Measurements from ENCODE around the gene VIT.

Gene VIT

GRCh38 chr2:36711741-36712314 is 15.3 kb downstream of the VIT start:
- H3K36me3 ChIP-seq (ENCODE audit: control insufficient read depth, insufficient read depth, low read length), result no peaks in the 10 kb centered on the region
- peaks cover 4% of the 10 kb centered on the region; the same call in 1 of the 2 replicates for H3K4me1 ChIP-seq (ENCODE audit: control insufficient read depth, insufficient read depth, low read length)
- H3K27ac ChIP-seq (ENCODE audit: low read depth, low read length), result no peak overlapping the region
- H3K4me3 ChIP-seq (ENCODE audit: low read depth, low read length), result no peak overlapping the region
- H3K27me3 ChIP-seq (ENCODE audit: control insufficient read depth, insufficient read depth, low read length), result no peaks in the 10 kb centered on the region
- peaks cover 11% of the 10 kb centered on the region for H3K9me3 ChIP-seq (ENCODE audit: control insufficient read depth, insufficient read depth, low read depth, low read length)
- no peak overlapping the region for H3K9ac ChIP-seq (ENCODE audit: low read length)

DNA sequence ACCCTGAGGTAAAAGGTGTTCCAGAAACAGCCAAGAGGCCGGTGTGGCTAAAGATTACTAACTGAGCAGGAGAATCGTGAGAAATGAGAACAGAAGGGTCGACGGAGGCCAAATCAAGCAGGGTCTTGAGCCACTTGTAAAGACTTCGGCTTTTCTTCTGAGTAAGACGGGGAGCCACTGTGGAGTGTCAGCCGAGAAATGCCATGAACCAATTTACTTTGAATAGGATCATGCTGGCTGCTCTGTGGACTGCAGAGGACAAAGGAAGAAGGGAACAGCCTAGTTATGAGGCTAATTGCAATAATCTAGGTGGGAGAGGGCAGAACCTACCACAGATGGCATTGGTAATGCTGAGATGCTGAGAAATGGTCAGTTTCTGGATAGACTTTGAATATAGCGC is 16.8 kb downstream of the VIT start:
- H3K9ac ChIP-seq (ENCODE audit: low read length), result no peak overlapping the region
- peaks cover 11% of the 10 kb centered on the region for H3K9me3 ChIP-seq (ENCODE audit: control insufficient read depth, insufficient read depth, low read depth, low read length)
- no peaks in the 10 kb centered on the region for H3K36me3 ChIP-seq (ENCODE audit: control insufficient read depth, insufficient read depth, low read length)
- H3K4me1 ChIP-seq (ENCODE audit: control insufficient read depth, insufficient read depth, low read length), result peaks cover 4% of the 10 kb centered on the region; the same call in 1 of the 2 replicates
- no peak overlapping the region for H3K27ac ChIP-seq (ENCODE audit: low read depth, low read length)
- H3K4me3 ChIP-seq (ENCODE audit: low read depth, low read length), result no peak overlapping the region
- no peaks in the 10 kb centered on the region for H3K27me3 ChIP-seq (ENCODE audit: control insufficient read depth, insufficient read depth, low read length)

- peaks cover 12% of the 10 kb centered on the region; the same call in 1 of the 2 replicates for H3K9me3 ChIP-seq (ENCODE audit: control insufficient read depth, insufficient read depth, low read depth, low read length)
- no peak overlapping the region for H3K4me3 ChIP-seq (ENCODE audit: low read depth, low read length)
- no peaks in the 10 kb centered on the region for H3K27me3 ChIP-seq (ENCODE audit: control insufficient read depth, insufficient read depth, low read length)
- H3K27ac ChIP-seq (ENCODE audit: low read depth, low read length), result no peak overlapping the region
- no peak overlapping the region for H3K9ac ChIP-seq (ENCODE audit: low read length)
- no peaks in the 10 kb centered on the region for H3K36me3 ChIP-seq (ENCODE audit: control insufficient read depth, insufficient read depth, low read length)
- peaks cover 4% of the 10 kb centered on the region; the same call in 1 of the 2 replicates for H3K4me1 ChIP-seq (ENCODE audit: control insufficient read depth, insufficient read depth, low read length)
These were observed 19.6 kb downstream of the VIT start for GRCh38 chr2:36716111-36716510.

GRCh38 chr2:36717603-36718266 is 21.2 kb downstream of the VIT start:
- H3K9me3 ChIP-seq (ENCODE audit: control insufficient read depth, insufficient read depth, low read depth, low read length), result peaks cover 9% of the 10 kb centered on the region; the same call in 1 of the 2 replicates
- H3K9ac ChIP-seq (ENCODE audit: low read length), result no peak overlapping the region
- H3K4me3 ChIP-seq (ENCODE audit: low read depth, low read length), result no peak overlapping the region
- H3K27me3 ChIP-seq (ENCODE audit: control insufficient read depth, insufficient read depth, low read length), result no peaks in the 10 kb centered on the region
- H3K27ac ChIP-seq (ENCODE audit: low read depth, low read length), result no peak overlapping the region
- peaks cover 4% of the 10 kb centered on the region; the same call in 1 of the 2 replicates for H3K4me1 ChIP-seq (ENCODE audit: control insufficient read depth, insufficient read depth, low read length)
- no peaks in the 10 kb centered on the region for H3K36me3 ChIP-seq (ENCODE audit: control insufficient read depth, insufficient read depth, low read length)

DNA sequence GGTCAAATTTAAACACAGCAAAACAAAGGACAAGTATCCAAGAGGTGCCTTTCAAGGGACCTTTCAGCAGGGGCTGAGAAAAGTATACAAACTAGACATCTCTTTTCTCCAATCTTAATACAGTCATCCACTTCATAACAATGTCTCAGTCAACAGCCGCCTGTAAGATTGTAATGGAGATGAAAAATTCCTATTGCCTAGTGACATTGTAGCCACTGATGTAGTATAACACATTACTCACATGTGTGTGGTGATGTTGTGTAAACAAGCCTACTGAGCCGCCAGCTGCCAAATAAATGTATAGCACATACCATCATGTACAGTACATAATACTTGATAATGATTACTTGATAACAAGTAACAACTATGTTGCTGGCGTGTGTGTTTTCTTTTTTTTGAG is 31.0 kb downstream of the VIT start:
- Histone ChIP-seq H3K9ac (ENCODE audit: low read length) (no peak overlapping the region), H3K36me3 (ENCODE audit: control insufficient read depth, insufficient read depth, low read length) (no peaks in the 10 kb centered on the region), H3K4me3 (ENCODE audit: low read depth, low read length) (no peak overlapping the region), H3K27me3 (ENCODE audit: control insufficient read depth, insufficient read depth, low read length) (no peaks in the 10 kb centered on the region), H3K4me1 (ENCODE audit: control insufficient read depth, insufficient read depth, low read length) (no peaks in the 10 kb centered on the region), H3K27ac (ENCODE audit: low read depth, low read length) (no peak overlapping the region), H3K9me3 (ENCODE audit: control insufficient read depth, insufficient read depth, low read depth, low read length) (peaks cover 9% of the 10 kb centered on the region)

DNA sequence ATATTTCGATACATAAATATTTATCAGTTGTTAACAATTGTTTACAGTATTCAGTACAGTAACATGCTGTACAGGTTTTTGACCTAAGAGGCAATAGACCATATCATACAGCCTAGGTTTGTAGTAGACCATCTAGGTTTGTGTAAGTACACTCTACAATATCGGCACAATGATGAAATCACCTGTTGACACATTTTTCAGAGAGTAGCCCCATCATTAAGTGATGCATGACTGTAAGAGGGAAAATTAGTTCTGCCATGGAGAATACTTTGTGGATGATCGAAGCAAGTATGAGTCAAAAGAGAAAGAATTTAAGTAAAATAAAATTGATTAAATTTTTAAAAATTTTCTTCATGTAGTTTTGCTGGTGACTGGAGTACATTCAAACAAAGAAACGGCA is 32.6 kb downstream of the VIT start:
- no peak overlapping the region for H3K9ac ChIP-seq (ENCODE audit: low read length)
- H3K4me1 ChIP-seq (ENCODE audit: control insufficient read depth, insufficient read depth, low read length), result peaks cover 11% of the 10 kb centered on the region
- no peaks in the 10 kb centered on the region for H3K27me3 ChIP-seq (ENCODE audit: control insufficient read depth, insufficient read depth, low read length)
- H3K27ac ChIP-seq (ENCODE audit: low read depth, low read length), result no peak overlapping the region
- peaks cover 13% of the 10 kb centered on the region for H3K9me3 ChIP-seq (ENCODE audit: control insufficient read depth, insufficient read depth, low read depth, low read length)
- no peak overlapping the region for H3K4me3 ChIP-seq (ENCODE audit: low read depth, low read length)
- no peaks in the 10 kb centered on the region for H3K36me3 ChIP-seq (ENCODE audit: control insufficient read depth, insufficient read depth, low read length)

DNA sequence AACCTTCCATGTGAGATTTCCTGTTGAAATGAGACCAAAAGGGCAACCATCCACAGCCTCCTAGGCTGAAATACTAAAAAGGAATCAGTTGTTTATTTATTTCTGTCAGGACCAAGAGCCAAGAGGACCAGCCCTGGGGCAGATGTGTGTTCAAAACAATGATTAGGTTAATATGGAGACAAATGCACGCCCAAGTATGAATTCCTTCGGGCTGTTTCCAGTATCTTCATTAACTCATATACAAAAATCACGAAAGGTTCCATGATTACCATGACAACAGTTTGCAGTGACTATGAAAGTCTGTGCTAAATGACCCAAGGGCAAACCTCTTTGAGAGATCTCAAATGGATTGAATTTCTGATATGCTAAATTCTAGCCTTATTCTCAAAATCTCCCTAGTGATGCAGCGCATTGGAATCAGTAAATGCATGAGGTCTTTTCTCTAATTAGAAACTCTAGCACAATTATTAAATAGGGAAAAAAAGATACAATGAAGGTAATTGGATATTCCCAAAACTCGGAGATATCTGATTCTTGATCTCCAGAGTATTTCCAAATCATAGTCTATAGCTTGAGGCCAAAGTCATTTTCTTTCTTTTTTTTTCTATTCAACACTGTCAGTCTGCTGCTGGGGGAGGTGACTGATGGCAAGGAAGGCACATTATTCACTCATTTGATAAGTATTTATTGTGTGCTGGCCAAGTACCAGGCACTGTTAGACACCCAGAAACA is 35.6 kb downstream of the VIT start:
- peaks cover 21% of the 10 kb centered on the region for H3K4me1 ChIP-seq (ENCODE audit: control insufficient read depth, insufficient read depth, low read length)
- H3K27me3 ChIP-seq (ENCODE audit: control insufficient read depth, insufficient read depth, low read length), result no peaks in the 10 kb centered on the region
- no peak overlapping the region for H3K4me3 ChIP-seq (ENCODE audit: low read depth, low read length)
- peaks cover 13% of the 10 kb centered on the region for H3K9me3 ChIP-seq (ENCODE audit: control insufficient read depth, insufficient read depth, low read depth, low read length)
- no peak overlapping the region for H3K9ac ChIP-seq (ENCODE audit: low read length)
- H3K27ac ChIP-seq (ENCODE audit: low read depth, low read length), result no peak overlapping the region
- H3K36me3 ChIP-seq (ENCODE audit: control insufficient read depth, insufficient read depth, low read length), result no peaks in the 10 kb centered on the region

DNA sequence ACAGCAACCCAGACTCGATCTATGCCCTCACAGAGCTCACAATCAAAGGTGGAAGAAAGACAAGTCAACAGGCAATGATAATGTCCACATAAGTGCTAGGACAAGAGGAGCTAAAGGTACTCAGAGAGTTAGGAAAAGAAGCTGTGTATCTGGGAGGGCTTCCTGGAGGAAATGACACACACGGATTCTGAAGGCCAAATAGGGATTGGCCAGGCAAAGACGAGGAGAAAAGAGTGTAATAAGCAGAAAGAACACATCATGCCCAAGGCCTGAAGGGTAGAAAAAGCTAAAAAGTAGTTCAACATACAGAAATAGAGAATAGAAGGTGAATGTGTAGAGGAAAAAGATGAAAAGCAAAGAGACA is 36.1 kb downstream of the VIT start:
- no peak overlapping the region for H3K9ac ChIP-seq (ENCODE audit: low read length)
- no peak overlapping the region for H3K27ac ChIP-seq (ENCODE audit: low read depth, low read length)
- H3K36me3 ChIP-seq (ENCODE audit: control insufficient read depth, insufficient read depth, low read length), result no peaks in the 10 kb centered on the region
- no peaks in the 10 kb centered on the region for H3K27me3 ChIP-seq (ENCODE audit: control insufficient read depth, insufficient read depth, low read length)
- peaks cover 13% of the 10 kb centered on the region for H3K9me3 ChIP-seq (ENCODE audit: control insufficient read depth, insufficient read depth, low read depth, low read length)
- H3K4me1 ChIP-seq (ENCODE audit: control insufficient read depth, insufficient read depth, low read length), result peaks cover 27% of the 10 kb centered on the region
- no peak overlapping the region for H3K4me3 ChIP-seq (ENCODE audit: low read depth, low read length)

GRCh38 chr2:36733215-36733614 is 36.7 kb downstream of the VIT start:
- no peak overlapping the region for H3K4me3 ChIP-seq (ENCODE audit: low read depth, low read length)
- peaks cover 30% of the 10 kb centered on the region for H3K4me1 ChIP-seq (ENCODE audit: control insufficient read depth, insufficient read depth, low read length)
- H3K9me3 ChIP-seq (ENCODE audit: control insufficient read depth, insufficient read depth, low read depth, low read length), result peaks cover 13% of the 10 kb centered on the region
- H3K27me3 ChIP-seq (ENCODE audit: control insufficient read depth, insufficient read depth, low read length), result no peaks in the 10 kb centered on the region
- H3K27ac ChIP-seq (ENCODE audit: low read depth, low read length), result no peak overlapping the region
- H3K36me3 ChIP-seq (ENCODE audit: control insufficient read depth, insufficient read depth, low read length), result no peaks in the 10 kb centered on the region
- H3K9ac ChIP-seq (ENCODE audit: low read length), result no peak overlapping the region

- Histone ChIP-seq H3K4me3 (ENCODE audit: low read depth, low read length) (no peak overlapping the region), H3K4me1 (ENCODE audit: control insufficient read depth, insufficient read depth, low read length) (peaks cover 30% of the 10 kb centered on the region), H3K27me3 (ENCODE audit: control insufficient read depth, insufficient read depth, low read length) (no peaks in the 10 kb centered on the region), H3K9ac (ENCODE audit: low read length) (no peak overlapping the region), H3K9me3 (ENCODE audit: control insufficient read depth, insufficient read depth, low read depth, low read length) (peaks cover 13% of the 10 kb centered on the region), H3K36me3 (ENCODE audit: control insufficient read depth, insufficient read depth, low read length) (no peaks in the 10 kb centered on the region), H3K27ac (ENCODE audit: low read depth, low read length) (no peak overlapping the region)
These were observed 37.8 kb downstream of the VIT start for GRCh38 chr2:36734304-36734703.

DNA sequence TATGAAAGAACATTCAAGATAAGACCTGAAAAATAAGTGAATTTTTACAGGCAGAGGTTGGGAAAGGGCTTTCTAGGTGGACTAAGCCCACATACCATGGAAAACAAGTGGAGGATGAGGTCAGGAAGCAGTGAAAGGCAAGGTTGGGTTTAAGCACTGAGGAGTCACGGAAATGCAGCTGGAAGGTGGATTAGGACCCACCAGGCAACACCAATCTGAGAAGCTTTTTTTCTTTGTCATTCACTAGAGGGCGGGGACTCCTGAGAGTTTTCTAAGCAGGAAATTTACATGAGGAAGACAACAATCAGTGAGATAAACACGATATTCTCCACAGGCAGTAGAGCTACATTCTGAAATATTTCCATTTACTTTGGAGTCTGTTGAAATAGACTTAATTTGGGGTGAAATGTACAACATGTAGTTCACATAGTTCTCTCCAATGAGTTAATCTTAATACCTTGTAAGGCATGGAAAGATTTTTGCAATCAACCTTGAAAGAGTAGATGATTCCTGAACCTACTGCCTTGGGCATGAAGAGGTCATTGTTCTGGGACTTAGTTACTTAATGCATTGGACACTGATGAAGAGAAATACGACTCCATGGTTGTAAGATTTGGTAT is 40.7 kb downstream of the VIT start:
- Histone ChIP-seq H3K9ac (ENCODE audit: low read length) (no peak overlapping the region), H3K27ac (ENCODE audit: low read depth, low read length) (0 out of 2 replicates have a peak overlapping the region, but pooled peaks have one; percentile 7), H3K4me3 (ENCODE audit: low read depth, low read length) (no peak overlapping the region), H3K36me3 (ENCODE audit: control insufficient read depth, insufficient read depth, low read length) (no peaks in the 10 kb centered on the region), H3K9me3 (ENCODE audit: control insufficient read depth, insufficient read depth, low read depth, low read length) (0 out of 2 replicates have a peak, but pooled peaks cover 5% of the 10 kb centered on the region), H3K27me3 (ENCODE audit: control insufficient read depth, insufficient read depth, low read length) (no peaks in the 10 kb centered on the region), H3K4me1 (ENCODE audit: control insufficient read depth, insufficient read depth, low read length) (peaks cover 35% of the 10 kb centered on the region)
